Left lung (tissue), 10 donors: ENCODE data around the gene UBE2B. TPM values are rescaled to one million over a fixed set of nuclear protein-coding genes. Genes with fewer than 3 reads are reported as not detected.

Experiments used
- ATAC-seq: fragments of 200-7000 bp; cut with Tn5 transposase; one replicate; pipeline ENCODE4 v1.9.1; 2020; ENCODE audit warnings: moderate library complexity
- DNase-seq, 4 donors: peaks; one replicate each; pipeline ENCODE4 v3.0.0-alpha.2; 2013 to 2020
- H3K27ac ChIP-seq, 2 donors: fragments of 200-600 bp; sonication (generic) in 1 of 2; one replicate each; pipeline versions ENCODE4 v1.5.0 to v1.8.0; 2020 to 2021
- H3K27me3 ChIP-seq, 2 donors: fragments of 200-600 bp; sonication (generic) in 1 of 2; one replicate each; pipeline versions ENCODE4 v1.5.0 to v1.8.0; 2020 to 2021
- H3K36me3 ChIP-seq, 2 donors: fragments of 200-600 bp; sonication (generic) in 1 of 2; one replicate each; pipeline versions ENCODE4 v1.5.0 to v1.8.0; 2020 to 2021
- H3K4me1 ChIP-seq, 2 donors: fragments of 200-600 bp; one replicate each; pipeline ENCODE4 v1.8.0; 2021
- H3K4me3 ChIP-seq, 2 donors: fragments of 200-600 bp; sonication (generic) in 1 of 2; one replicate each; pipeline versions ENCODE4 v1.5.0 to v1.8.0; 2020 to 2021; ENCODE audit warnings: mild to moderate bottlenecking in 1 of 2
- H3K9me3 ChIP-seq, 2 donors: fragments of 200-600 bp; sonication (generic) in 1 of 2; one replicate each; pipeline versions ENCODE4 v1.5.0 to v1.8.0; 2020 to 2021
- CTCF ChIP-seq, 2 donors: fragments of 200-600 bp; sonication (generic) in 1 of 2; IDR thresholded peaks; one replicate each; pipeline versions ENCODE4 v1.5.0 to v1.8.0; 2021; ENCODE audit warnings: antibody characterized with exemption in 2 of 2
- intact Hi-C, 2 donors: fragments of 100-400 bp; cut with DNase I; formaldehyde crosslinking; loops; one replicate each; pipeline versions ENCODE4 v1.11.2 to v1.14.2; 2022
- polyA plus RNA-seq, 6 donors: library from polyadenylated mRNA; unstranded; fragments of 120-200 nt; gene quantifications; one replicate each; pipeline ENCODE4 v1.2.1, GENCODE V29; 2013; ENCODE audit not compliant: insufficient read length in 6 of 6
- total RNA-seq, 2 donors: library from RNA; stranded (reverse); fragmentation: NEBNext Ultra II Directional; extraction: Animal tissue kit (Norgen Biotek cat#: 25700); gene quantifications; one replicate each; pipeline ENCODE4 v1.2.1, GENCODE V29; 2021
- donor health status: DM: no; HTN: yes; CAD: no.
- donor health status: DM: no; HTN: no; CAD: no.

Gene UBE2B
- total and polyA plus RNA-seq, 8 donors, result 95.9 to 143 (median 124) TPM

GRCh38 chr5:134387443-134387842 is 16.1 kb downstream of the UBE2B start:
- H3K27me3 ChIP-seq, result no peaks in the 10 kb centered on the region
- H3K36me3 ChIP-seq, result peaks cover 0 to 100% of the 10 kb centered on the region in 2 donors
- no peak for ATAC-seq
- H3K4me1 ChIP-seq, result no peaks in the 10 kb centered on the region
- TF ChIP-seq CTCF (IDR thresholded peaks at IDR 0.05), result no peak
- intact Hi-C loops, result no loop called here
- no peak overlapping the region for H3K4me3 ChIP-seq
- no peak overlapping the region for H3K27ac ChIP-seq
- no peak for DNase-seq
- H3K9me3 ChIP-seq, result no peaks in the 10 kb centered on the region

- DNase-seq (no peak), ATAC-seq (no peak)
- Histone ChIP-seq H3K4me3 (no peak overlapping the region), H3K27ac (no peak overlapping the region), H3K36me3 (peaks cover 0 to 99% of the 10 kb centered on the region in 2 donors), H3K9me3 (no peaks in the 10 kb centered on the region), H3K27me3 (no peaks in the 10 kb centered on the region), H3K4me1 (no peaks in the 10 kb centered on the region)
- intact Hi-C loops, result no loop called here
- TF ChIP-seq CTCF (IDR thresholded peaks at IDR 0.05), result no peak
These were observed 20.9 kb downstream of the UBE2B start for GRCh38 chr5:134392301-134392700.

GRCh38 chr5:134394932-134395331 is 23.6 kb downstream of the UBE2B start:
- H3K27ac ChIP-seq, result no peak overlapping the region
- intact Hi-C loops, result no loop called here
- no peaks in the 10 kb centered on the region for H3K27me3 ChIP-seq
- DNase-seq (no peak), ATAC-seq (peak; percentile 79)
- no peak for TF ChIP-seq CTCF (IDR thresholded peaks at IDR 0.05)
- H3K36me3 ChIP-seq, result peaks cover 0 to 94% of the 10 kb centered on the region in 2 donors
- no peaks in the 10 kb centered on the region for H3K9me3 ChIP-seq
- H3K4me3 ChIP-seq, result no peak overlapping the region
- H3K4me1 ChIP-seq, result no peaks in the 10 kb centered on the region

- TF ChIP-seq CTCF (IDR thresholded peaks at IDR 0.05), result no peak
- no peaks in the 10 kb centered on the region for H3K4me1 ChIP-seq
- ATAC-seq (no peak), DNase-seq (no peak)
- no peaks in the 10 kb centered on the region for H3K27me3 ChIP-seq
- no peak overlapping the region for H3K27ac ChIP-seq
- H3K36me3 ChIP-seq, result peaks cover 0 to 83% of the 10 kb centered on the region in 2 donors
- no peaks in the 10 kb centered on the region for H3K9me3 ChIP-seq
- no peak overlapping the region for H3K4me3 ChIP-seq
- intact Hi-C loops, result no loop called here
These were observed 24.9 kb downstream of the UBE2B start for GRCh38 chr5:134396274-134396673.

GRCh38 chr5:134397196-134397595 is 25.8 kb downstream of the UBE2B start:
- H3K9me3 ChIP-seq, result no peaks in the 10 kb centered on the region
- DNase-seq (no peak), ATAC-seq (peak; percentile 9)
- H3K27me3 ChIP-seq, result no peaks in the 10 kb centered on the region
- intact Hi-C loops, result no loop called here
- H3K4me3 ChIP-seq, result no peak overlapping the region
- H3K27ac ChIP-seq, result no peak overlapping the region
- H3K36me3 ChIP-seq, result peaks cover 0 to 83% of the 10 kb centered on the region in 2 donors
- no peaks in the 10 kb centered on the region for H3K4me1 ChIP-seq
- TF ChIP-seq CTCF (IDR thresholded peaks at IDR 0.05), result no peak
